HG03575 (cell line): ENCODE measurements around the gene TBC1D5.
"Not testable (repeated sequence)": the region's sequence is repeated elsewhere in the genome, so short reads cannot be mapped to it uniquely, and the experiment has no call there.

Source experiments
- ATAC-seq: cut with Tn5 transposase; IDR thresholded peaks from one replicate; pipeline ENCODE4 v1.9.1; 2021; ENCODE audit not compliant: unreplicated experiment, insufficient number of reproducible peaks, low FRiP score; ENCODE audit errors: extremely low read depth

Gene TBC1D5

GRCh38 chr3:17573396-17573795 is 169.0 kb downstream of the TBC1D5 start:
- peak; percentile 93 for ATAC-seq

DNA sequence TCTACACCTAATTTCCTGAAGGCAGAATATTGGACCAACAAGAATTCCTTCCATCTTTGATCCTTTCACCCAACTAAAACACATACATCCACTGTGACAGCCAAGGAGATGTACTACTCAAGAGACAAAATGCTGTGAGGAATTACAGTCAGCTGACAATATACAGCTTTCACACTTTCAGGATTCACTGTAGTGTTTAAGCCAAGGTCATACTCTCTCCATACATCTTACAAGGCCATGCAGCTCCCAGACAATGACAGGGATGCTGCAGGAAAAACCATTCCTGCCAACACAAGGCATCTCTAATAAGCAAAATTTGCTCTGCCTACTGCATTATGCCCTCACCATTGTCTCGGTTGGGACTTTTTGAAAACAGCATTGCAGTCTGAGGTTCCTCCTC is 170.7 kb downstream of the TBC1D5 start:
- ATAC-seq: no peak

DNA sequence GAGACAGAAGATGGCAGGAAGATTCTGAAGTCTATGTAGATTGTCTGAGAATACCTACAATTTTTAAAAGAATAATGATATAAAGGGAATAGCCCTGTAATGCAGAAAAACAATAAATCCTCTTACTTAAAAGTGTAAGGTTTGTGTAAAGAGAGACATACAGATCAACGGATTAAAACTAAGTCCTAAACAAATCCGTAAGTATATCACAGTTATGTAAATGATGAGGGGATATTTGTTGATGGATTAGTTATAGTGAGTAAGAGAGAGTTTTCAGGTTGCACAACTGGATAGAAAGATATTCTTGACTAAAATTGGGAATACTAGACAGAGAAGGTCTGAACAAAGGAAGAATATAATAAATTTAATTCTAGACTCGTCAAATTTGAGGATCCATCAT is 179.6 kb downstream of the TBC1D5 start:
- ATAC-seq: no peak

GRCh38 chr3:17558565-17558964 is 183.9 kb downstream of the TBC1D5 start:
- ATAC-seq: no peak

DNA sequence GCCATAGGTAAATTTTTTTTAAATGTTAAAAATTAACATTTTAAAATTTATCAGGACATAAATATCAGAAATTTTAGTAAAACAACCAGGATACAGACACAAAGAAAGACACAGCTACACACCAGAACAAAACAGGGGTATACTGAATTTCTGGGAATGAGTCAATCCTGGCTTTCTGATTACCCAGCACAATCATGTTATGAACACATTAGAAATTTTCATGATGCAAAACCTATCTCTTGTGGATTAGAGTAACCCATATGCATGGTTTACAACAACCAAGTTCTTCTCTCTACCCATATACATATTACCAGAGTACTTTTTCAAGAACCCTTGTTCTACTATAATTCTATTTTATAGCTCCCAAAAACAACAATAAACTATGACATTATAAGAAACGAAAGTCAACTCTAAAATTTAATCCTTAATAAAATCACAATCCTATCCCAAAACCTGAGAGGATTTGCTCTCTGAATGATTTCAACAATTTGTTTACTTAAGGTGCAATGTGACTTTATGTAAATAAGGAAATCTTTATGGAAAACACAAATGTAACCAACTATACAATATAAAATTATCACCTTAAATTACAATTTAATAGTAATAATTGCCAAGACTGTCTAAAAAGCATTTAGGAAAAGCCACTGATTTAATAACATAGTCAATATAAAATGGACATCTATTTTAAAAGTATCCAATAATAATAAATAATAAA is 184.5 kb downstream of the TBC1D5 start:
- ATAC-seq: no peak

GRCh38 chr3:17555525-17555924 is 186.9 kb downstream of the TBC1D5 start:
- ATAC-seq: no peak

- no peak for ATAC-seq
These were observed 188.4 kb downstream of the TBC1D5 start for GRCh38 chr3:17554078-17554477.

DNA sequence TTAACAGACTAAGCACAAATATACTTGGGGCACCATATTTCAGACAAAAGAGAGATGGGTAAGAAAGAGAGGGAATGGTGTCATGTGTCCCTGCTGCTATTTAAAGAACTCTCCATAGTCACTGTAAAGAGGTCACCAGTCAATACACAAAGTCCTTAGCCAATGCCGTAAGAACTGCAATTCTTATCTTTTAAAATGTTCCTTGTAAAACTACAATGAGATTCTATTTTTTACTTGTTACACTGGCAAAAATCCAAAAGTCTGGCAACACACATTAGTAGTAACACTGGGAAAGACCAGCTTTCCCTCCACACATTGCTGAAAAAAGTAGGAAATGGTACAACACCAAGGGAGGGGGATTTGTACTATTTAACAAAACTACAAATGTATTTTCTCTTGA is 189.4 kb downstream of the TBC1D5 start:
- no peak for ATAC-seq

- no peak for ATAC-seq
These were observed 190.1 kb downstream of the TBC1D5 start for GRCh38 chr3:17552351-17552750.

- ATAC-seq: no peak
These were observed 190.5 kb downstream of the TBC1D5 start for GRCh38 chr3:17551895-17552294.

- ATAC-seq: no peak
These were observed 191.1 kb downstream of the TBC1D5 start for GRCh38 chr3:17551333-17551732.

DNA sequence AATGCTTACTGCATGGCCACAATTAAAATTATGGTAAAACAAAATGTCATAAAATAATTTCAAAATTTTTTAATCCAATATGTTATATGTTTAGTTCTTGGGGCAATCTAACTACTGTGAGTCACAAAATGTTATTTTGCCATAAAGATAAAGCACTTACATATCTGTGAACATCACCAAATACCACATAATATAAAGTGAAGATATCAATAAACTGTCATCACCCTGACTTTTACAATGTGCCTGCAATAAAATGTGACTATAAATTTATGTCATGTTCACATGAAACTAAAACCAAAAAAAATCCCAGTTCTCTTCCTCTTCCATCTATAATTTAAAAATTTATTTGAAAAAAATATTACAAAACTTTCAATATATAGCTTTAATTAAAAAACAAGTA is 191.8 kb downstream of the TBC1D5 start:
- no peak for ATAC-seq

- no peak for ATAC-seq
These were observed 195.8 kb downstream of the TBC1D5 start for GRCh38 chr3:17546500-17547255.

- ATAC-seq: no peak
These were observed 197.8 kb downstream of the TBC1D5 start for GRCh38 chr3:17544632-17545031.

GRCh38 chr3:17542591-17542990 is 199.8 kb downstream of the TBC1D5 start:
- ATAC-seq: no peak

DNA sequence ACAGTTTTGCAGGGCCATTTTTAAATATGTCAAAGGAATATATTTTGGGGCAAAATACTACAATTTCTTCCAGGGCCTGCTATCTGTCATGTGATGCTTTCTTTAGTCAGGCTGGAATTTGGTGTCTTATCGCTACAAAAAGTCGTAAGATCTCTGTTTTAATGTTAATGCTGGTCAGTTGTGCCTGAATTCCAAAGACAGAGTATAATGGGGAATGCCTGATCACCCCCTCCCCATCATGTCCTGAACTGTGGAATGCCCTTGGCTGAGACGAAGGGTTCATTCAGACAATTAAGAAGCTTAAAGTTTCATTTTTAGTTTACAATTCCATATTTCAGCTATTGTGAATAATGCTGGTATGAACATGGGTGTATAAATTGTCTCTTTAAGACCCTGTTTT is 203.0 kb downstream of the TBC1D5 start:
- no peak for ATAC-seq

DNA sequence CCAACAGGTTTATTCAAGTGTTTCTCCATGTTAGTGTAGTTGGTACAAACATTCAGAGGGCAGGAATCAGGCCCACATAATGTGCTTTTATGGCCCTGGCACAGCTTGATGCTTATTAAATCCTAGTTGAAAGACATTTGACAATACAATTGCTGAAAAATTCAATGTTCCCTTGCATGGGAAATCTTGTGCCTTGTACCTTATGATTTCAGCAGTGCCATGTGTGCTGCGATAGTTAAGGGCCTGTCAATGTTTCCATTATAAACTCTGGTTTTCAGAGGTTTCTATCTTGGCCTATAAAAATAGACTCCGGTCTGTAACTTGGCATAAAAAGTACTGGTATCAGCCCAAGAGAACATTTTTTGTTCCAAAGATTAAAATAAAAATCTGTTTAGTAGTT is 207.2 kb downstream of the TBC1D5 start:
- no peak for ATAC-seq

- ATAC-seq: not testable (repeated sequence)
These were observed 210.0 kb downstream of the TBC1D5 start for GRCh38 chr3:17532446-17532845.

DNA sequence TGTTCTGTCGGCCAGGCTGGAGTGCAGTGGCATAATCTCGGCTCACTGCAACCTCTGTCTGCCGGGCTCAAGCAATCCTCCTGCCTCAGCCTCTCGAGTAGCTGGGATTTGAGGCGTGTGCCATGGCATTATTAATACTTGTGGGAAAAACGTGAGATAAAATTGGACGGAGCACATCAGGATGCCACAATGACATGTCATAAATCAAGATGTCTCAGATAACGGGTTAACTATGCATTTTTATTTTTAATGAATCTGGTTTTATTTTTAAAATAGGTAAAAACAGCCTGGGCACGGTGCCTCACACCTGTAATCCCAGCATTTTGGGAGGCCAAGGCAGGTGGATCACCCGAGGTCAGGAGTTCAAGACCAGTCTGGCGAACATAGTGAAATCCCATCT is 212.8 kb downstream of the TBC1D5 start:
- ATAC-seq: no peak

DNA sequence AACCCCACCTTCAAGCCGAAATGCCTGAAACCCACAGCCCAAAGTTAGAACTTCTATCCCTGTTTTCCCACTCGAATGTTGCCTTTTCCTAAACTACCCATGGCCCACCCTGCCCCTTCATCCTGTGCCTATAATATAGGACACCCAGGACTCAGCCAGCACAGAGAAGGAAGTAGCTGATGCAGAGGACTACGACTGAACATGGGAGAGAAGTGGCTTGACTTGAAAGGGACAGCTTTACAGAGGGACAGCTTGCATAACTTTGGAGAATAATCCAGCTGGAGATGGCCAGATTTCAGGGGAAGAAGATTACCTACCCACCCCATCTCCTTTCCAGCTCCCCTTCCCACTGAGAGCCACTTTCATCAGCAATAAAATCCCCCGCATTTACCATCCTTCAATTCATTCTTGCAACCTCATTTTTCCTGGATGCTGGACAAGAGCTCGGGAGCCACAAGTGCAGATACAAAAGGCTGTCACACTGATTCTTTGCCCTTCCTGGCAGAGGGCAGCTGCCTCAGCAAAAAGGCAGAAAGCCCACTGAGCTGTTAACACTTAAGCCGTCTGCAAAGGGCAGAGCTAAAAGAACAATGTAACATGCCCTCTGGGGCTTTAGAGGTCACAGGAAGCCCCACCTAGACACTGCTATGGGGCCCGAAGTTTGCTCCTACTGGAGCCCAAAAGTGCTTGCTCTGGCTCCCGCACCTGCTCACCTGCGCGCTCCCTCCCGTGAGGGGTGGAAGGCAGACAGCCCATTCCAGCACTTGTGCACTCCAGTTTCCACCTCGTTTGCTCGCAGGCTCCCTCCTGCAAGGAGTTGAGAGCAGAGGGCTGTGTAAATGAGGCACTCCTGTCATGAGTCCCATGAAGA is 224.0 kb downstream of the TBC1D5 start:
- ATAC-seq: no peak
